WTC11 (cell line): ENCODE results near the gene CCDC127. TPM values are rescaled to one million over a fixed set of nuclear protein-coding genes. Genes with fewer than 3 reads are reported as not detected.

Source experiments
- ATAC-seq: fragments of 200-7000 bp; cut with Tn5 transposase; 2 replicates; pipeline ENCODE4 v1.10.0; 2021; ENCODE audit warnings: mild to moderate bottlenecking, moderate library complexity
- CTCF ChIA-PET: fragments of 300-600 bp; sonication (Branson Sonifier 250); formaldehyde crosslinking; loops from one replicate; lab custom pipeline; 2021; ENCODE audit warnings: antibody characterized with exemption; lab: Charles Lee
- POLR2A ChIA-PET: fragments of 350-600 bp; sonication (Branson Sonifier 250); formaldehyde crosslinking; loops from one replicate; lab custom pipeline; 2021; ENCODE audit warnings: antibody characterized with exemption; lab: Charles Lee
- DNase-seq: peaks from one replicate; pipeline ENCODE4 v3.0.0; 2021; ENCODE audit warnings: low spot score
- H3K27ac Mint-ChIP-seq: 2 replicates; pipeline ENCODE4 v1.8.0; 2021; ENCODE audit warnings: mixed read lengths
- H3K27me3 Mint-ChIP-seq: 2 replicates; pipeline ENCODE4 v1.8.0; 2021; ENCODE audit warnings: low read depth, mild to moderate bottlenecking, moderate library complexity, mixed read lengths
- H3K36me3 Mint-ChIP-seq: 2 replicates; pipeline ENCODE4 v1.8.0; 2021; ENCODE audit warnings: mixed read lengths
- H3K4me1 Mint-ChIP-seq: 2 replicates; pipeline ENCODE4 v1.8.0; 2022; ENCODE audit warnings: mixed read lengths
- H3K4me3 Mint-ChIP-seq: 2 replicates; pipeline ENCODE4 v1.8.0; 2021; ENCODE audit warnings: mild to moderate bottlenecking, moderate library complexity, mixed read lengths
- H3K9me3 Mint-ChIP-seq: 2 replicates; pipeline ENCODE4 v1.8.0; 2021; ENCODE audit warnings: mixed read lengths
- CBFB ChIP-seq: sonication (generic); formaldehyde crosslinking; IDR thresholded peaks from 2 replicates; pipeline ENCODE4 v1.8.1; 2022; ENCODE audit warnings: mild to moderate bottlenecking, low read depth, missing genetic modification reagents
- CREM ChIP-seq: sonication (generic); formaldehyde crosslinking; IDR thresholded peaks from 2 replicates; pipeline ENCODE4 v1.8.1; 2022; ENCODE audit warnings: mild to moderate bottlenecking, missing genetic modification reagents, moderate library complexity
- E2F4 ChIP-seq: sonication (generic); formaldehyde crosslinking; IDR thresholded peaks from 2 replicates; pipeline ENCODE4 v1.8.1; 2022; ENCODE audit warnings: low read depth, mild to moderate bottlenecking, moderate library complexity, missing genetic modification reagents, borderline replicate concordance
- ERG ChIP-seq: fragments of 250-450 bp; sonication (Bioruptor Pico); IDR thresholded peaks from 2 replicates; pipeline ENCODE4 v1.8.0; 2021; ENCODE audit warnings: mild to moderate bottlenecking
- GABPB1 ChIP-seq: sonication (generic); formaldehyde crosslinking; IDR thresholded peaks from 2 replicates; pipeline ENCODE4 v1.8.1; 2023; ENCODE audit warnings: mild to moderate bottlenecking, missing genetic modification reagents
- GTF2I ChIP-seq: fragments of 250-450 bp; sonication (Bioruptor Pico); conservative IDR thresholded peaks from 2 replicates; pipeline ENCODE4 v1.4.0; 2021; ENCODE audit warnings: mild to moderate bottlenecking
- MAX ChIP-seq: sonication (generic); formaldehyde crosslinking; IDR thresholded peaks from 2 replicates; pipeline ENCODE4 v1.8.0; 2022; ENCODE audit warnings: mild to moderate bottlenecking, missing genetic modification reagents
- NFE2L1 ChIP-seq: sonication (generic); formaldehyde crosslinking; IDR thresholded peaks from 2 replicates; pipeline ENCODE4 v1.8.1; 2023; ENCODE audit warnings: missing genetic modification reagents
- NFYB ChIP-seq: sonication (generic); formaldehyde crosslinking; conservative IDR thresholded peaks from 2 replicates; pipeline ENCODE4 v1.8.0; 2022; ENCODE audit warnings: low read depth, missing genetic modification reagents
- STAT6 ChIP-seq: sonication (generic); formaldehyde crosslinking; conservative IDR thresholded peaks from 2 replicates; pipeline ENCODE4 v1.8.1; 2023; ENCODE audit warnings: mild to moderate bottlenecking, low read depth, missing genetic modification reagents, moderate library complexity
- TEAD4 ChIP-seq: sonication (generic); formaldehyde crosslinking; IDR thresholded peaks from 2 replicates; pipeline ENCODE4 v1.8.0; 2022; ENCODE audit warnings: mild to moderate bottlenecking, missing genetic modification reagents
- USF1 ChIP-seq: sonication (generic); formaldehyde crosslinking; IDR thresholded peaks from 2 replicates; pipeline ENCODE4 v1.8.0; 2022; ENCODE audit warnings: mild to moderate bottlenecking, missing genetic modification reagents
- ZNF219 ChIP-seq: sonication (generic); formaldehyde crosslinking; IDR thresholded peaks from 2 replicates; pipeline ENCODE4 v1.8.0; 2023; ENCODE audit warnings: missing genetic modification reagents, mild to moderate bottlenecking, borderline replicate concordance
- ZNF232 ChIP-seq: sonication (generic); formaldehyde crosslinking; IDR thresholded peaks from 2 replicates; pipeline ENCODE4 v1.8.0; 2022; ENCODE audit warnings: mild to moderate bottlenecking, missing genetic modification reagents
- ZNF671 ChIP-seq: fragments of 250-450 bp; sonication (Bioruptor Pico); IDR thresholded peaks from 2 replicates; pipeline ENCODE4 v1.8.0; 2021; ENCODE audit warnings: mild to moderate bottlenecking
- total RNA-seq: library from RNA; stranded (reverse); gene quantifications from 3 replicates; pipeline ENCODE4 v1.2.3, GENCODE V29; 2021
- TF ChIP-seq, protein P1 (sequence below): sonication (generic); formaldehyde crosslinking; IDR thresholded peaks from 2 replicates; pipeline ENCODE4 v1.8.1; 2023; ENCODE audit warnings: mild to moderate bottlenecking, missing genetic modification reagents
- TF ChIP-seq, protein P2 (sequence below): sonication (generic); formaldehyde crosslinking; IDR thresholded peaks from 2 replicates; pipeline ENCODE4 v1.8.0; 2023; ENCODE audit warnings: missing genetic modification reagents
- TF ChIP-seq, protein P3 (sequence below): sonication (generic); formaldehyde crosslinking; IDR thresholded peaks from 2 replicates; pipeline ENCODE4 v1.8.1; 2022; ENCODE audit warnings: missing genetic modification reagents, borderline replicate concordance
- TF ChIP-seq, protein P4 (sequence below): sonication (generic); formaldehyde crosslinking; IDR thresholded peaks from 2 replicates; pipeline ENCODE4 v1.8.0; 2022; ENCODE audit warnings: mild to moderate bottlenecking, missing genetic modification reagents

Gene CCDC127
- total RNA-seq, 1 experiment from 2014 or later, result 5.3 TPM

DNA sequence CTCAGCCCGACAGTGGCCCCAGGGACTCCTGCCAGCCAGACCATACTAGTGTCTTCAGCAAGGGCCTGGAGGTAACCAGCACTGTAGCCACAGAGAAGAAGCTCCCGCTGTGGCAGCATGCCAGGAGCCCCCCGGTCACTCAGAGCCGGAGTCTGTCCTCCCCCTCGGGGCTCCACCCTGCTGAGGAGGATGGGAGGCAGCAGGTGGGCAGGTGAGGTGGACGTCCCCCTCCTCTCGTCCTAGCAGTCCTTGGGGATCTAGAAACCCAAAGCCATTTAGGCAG, 54.7 kb downstream of the CCDC127 start (continued):
- TF ChIP-seq, protein P1, sequence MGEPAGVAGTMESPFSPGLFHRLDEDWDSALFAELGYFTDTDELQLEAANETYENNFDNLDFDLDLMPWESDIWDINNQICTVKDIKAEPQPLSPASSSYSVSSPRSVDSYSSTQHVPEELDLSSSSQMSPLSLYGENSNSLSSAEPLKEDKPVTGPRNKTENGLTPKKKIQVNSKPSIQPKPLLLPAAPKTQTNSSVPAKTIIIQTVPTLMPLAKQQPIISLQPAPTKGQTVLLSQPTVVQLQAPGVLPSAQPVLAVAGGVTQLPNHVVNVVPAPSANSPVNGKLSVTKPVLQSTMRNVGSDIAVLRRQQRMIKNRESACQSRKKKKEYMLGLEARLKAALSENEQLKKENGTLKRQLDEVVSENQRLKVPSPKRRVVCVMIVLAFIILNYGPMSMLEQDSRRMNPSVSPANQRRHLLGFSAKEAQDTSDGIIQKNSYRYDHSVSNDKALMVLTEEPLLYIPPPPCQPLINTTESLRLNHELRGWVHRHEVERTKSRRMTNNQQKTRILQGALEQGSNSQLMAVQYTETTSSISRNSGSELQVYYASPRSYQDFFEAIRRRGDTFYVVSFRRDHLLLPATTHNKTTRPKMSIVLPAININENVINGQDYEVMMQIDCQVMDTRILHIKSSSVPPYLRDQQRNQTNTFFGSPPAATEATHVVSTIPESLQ (CRISPR knock-in tag), result no peak

DNA sequence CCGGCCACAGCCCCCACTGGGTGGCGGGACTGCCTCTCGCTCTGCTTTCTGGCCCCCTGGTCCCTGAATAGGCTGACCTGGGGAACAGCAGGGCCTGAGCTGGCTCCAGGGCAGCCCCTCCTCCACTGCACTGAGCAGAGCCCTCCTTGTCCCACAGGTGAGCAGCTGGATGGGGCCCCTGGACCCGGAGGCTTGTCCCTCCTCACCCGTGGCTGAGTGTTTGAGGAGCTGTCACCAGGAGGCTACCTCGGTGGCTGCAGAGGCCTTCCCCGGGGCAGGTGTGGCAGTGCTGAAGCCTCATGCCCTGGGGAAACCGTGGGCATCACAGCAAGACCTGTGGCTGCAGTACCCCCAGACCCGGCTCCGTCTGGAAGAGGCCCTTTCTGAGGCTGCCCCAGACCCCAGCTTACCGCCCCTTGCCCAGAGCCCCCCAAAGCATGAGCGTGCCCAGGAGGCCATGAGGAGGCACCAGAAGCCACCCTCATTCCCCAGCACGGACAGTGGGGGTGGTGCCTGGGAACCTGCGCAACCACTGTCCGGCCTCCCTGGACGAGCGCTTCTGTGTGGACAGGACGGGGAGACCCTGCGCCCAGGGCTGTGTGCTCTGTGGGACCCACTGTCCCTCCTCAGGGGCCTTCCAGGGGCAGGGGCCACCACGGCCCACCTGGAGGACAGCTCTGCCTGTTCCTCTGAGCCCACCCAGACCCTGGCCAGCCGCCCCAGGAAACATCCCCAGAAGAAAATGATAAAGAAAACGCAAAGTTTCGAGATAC, 55.2 kb downstream of the CCDC127 start:
- Mint-ChIP-seq H3K4me1 (peaks cover 13% of the 10 kb centered on the region), H3K36me3 (peaks cover 41% of the 10 kb centered on the region), H3K4me3 (no peak overlapping the region)
- DNase-seq, result peak; percentile 5
- ChIA-PET POLR2A (no interaction called here), CTCF (no interaction called here)
- no peak for TF ChIP-seq NFYB (CRISPR knock-in tag)
- TF ChIP-seq, all 79 proteins: peak for 0
- ATAC-seq, result no peak
- Mint-ChIP-seq H3K9me3 (peaks cover 12% of the 10 kb centered on the region), H3K27ac (no peak overlapping the region), H3K27me3 (no peaks in the 10 kb centered on the region)

DNA sequence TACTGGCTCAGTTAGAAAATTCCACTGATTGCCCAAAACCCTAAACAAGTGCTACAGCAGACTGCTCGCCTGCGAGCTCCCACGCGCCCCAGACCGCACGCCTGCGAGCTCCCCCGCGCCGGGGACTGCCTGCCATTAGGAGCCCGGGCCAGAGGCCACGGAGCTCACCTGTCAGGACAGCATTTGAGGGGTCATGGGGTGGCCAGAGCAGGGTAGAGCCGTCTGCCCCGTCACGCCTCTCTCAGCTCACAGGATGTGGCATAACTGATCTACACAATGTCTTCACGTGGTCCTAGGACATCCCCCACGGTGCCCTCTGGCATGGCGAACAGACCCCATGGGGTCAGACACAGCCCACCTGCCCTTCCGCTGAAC, 55.8 kb downstream of the CCDC127 start:
- ChIA-PET CTCF (no interaction called here), POLR2A (interaction anchor here (0.5 kb wide), 1 partner anchor 72 kb away, joined by 3 read pairs; no protein-coding TSS in a partner anchor)
- Mint-ChIP-seq H3K27me3 (no peaks in the 10 kb centered on the region), H3K27ac (no peak overlapping the region), H3K36me3 (peaks cover 43% of the 10 kb centered on the region), H3K4me3 (no peak overlapping the region), H3K9me3 (peaks cover 12% of the 10 kb centered on the region), H3K4me1 (peaks cover 13% of the 10 kb centered on the region)
- TF ChIP-seq GTF2I (CRISPR knock-in tag), result no peak
- TF ChIP-seq CREM (CRISPR knock-in tag), result no peak
- no peak for TF ChIP-seq ZNF232
- TF ChIP-seq USF1 (CRISPR knock-in tag), result no peak
- TF ChIP-seq ZNF219 (CRISPR knock-in tag), result no peak
- no peak for TF ChIP-seq E2F4
- TF ChIP-seq GABPB1 (CRISPR knock-in tag), result no peak
- TF ChIP-seq MAX (CRISPR knock-in tag), result no peak
- no peak for ATAC-seq
- DNase-seq, result peak; percentile 7

DNA sequence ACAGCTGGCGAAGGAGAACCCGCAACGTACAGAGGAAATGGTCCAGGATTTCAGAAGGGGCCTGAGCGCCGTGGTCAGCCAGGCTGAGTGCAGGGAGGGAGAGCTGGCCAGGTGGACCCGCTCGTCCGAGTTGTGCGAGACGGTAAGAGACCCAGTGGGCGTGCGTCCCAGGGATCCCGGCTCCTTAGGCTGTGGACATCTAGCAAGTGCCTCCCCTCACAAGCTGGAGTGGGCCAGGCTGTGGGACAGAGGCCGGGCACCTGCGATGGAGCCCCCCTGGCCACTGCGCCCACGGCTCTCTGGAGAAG, 56.2 kb downstream of the CCDC127 start:
- H3K36me3 Mint-ChIP-seq, result peaks cover 45% of the 10 kb centered on the region
- H3K9me3 Mint-ChIP-seq, result peaks cover 12% of the 10 kb centered on the region
- ChIA-PET CTCF (no interaction called here), POLR2A (interaction anchor here (0.5 kb wide), 1 partner anchor 71 kb away, joined by 3 read pairs; no protein-coding TSS in a partner anchor)
- H3K27me3 Mint-ChIP-seq, result no peaks in the 10 kb centered on the region
- DNase-seq, result peak; percentile 7
- H3K4me3 Mint-ChIP-seq, result no peak overlapping the region
- peaks cover 13% of the 10 kb centered on the region for H3K4me1 Mint-ChIP-seq
- peak overlapping the region; percentile 79; the same call in 1 of the 2 replicates for H3K27ac Mint-ChIP-seq
- no peak for ATAC-seq
- TF ChIP-seq ZNF671 (no peak), TEAD4 (CRISPR knock-in tag) (no peak), ERG (CRISPR knock-in tag) (no peak), NFE2L1 (CRISPR knock-in tag) (no peak), CBFB (CRISPR knock-in tag) (no peak), STAT6 (CRISPR knock-in tag) (no peak)
- TF ChIP-seq, protein P2, sequence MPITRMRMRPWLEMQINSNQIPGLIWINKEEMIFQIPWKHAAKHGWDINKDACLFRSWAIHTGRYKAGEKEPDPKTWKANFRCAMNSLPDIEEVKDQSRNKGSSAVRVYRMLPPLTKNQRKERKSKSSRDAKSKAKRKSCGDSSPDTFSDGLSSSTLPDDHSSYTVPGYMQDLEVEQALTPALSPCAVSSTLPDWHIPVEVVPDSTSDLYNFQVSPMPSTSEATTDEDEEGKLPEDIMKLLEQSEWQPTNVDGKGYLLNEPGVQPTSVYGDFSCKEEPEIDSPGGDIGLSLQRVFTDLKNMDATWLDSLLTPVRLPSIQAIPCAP (CRISPR knock-in tag), result no peak
- TF ChIP-seq, protein P3, sequence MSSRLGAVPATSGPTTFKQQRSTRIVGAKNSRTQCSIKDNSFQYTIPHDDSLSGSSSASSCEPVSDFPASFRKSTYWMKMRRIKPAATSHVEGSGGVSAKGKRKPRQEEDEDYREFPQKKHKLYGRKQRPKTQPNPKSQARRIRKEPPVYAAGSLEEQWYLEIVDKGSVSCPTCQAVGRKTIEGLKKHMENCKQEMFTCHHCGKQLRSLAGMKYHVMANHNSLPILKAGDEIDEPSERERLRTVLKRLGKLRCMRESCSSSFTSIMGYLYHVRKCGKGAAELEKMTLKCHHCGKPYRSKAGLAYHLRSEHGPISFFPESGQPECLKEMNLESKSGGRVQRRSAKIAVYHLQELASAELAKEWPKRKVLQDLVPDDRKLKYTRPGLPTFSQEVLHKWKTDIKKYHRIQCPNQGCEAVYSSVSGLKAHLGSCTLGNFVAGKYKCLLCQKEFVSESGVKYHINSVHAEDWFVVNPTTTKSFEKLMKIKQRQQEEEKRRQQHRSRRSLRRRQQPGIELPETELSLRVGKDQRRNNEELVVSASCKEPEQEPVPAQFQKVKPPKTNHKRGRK (CRISPR knock-in tag), result no peak
- TF ChIP-seq, protein P4, sequence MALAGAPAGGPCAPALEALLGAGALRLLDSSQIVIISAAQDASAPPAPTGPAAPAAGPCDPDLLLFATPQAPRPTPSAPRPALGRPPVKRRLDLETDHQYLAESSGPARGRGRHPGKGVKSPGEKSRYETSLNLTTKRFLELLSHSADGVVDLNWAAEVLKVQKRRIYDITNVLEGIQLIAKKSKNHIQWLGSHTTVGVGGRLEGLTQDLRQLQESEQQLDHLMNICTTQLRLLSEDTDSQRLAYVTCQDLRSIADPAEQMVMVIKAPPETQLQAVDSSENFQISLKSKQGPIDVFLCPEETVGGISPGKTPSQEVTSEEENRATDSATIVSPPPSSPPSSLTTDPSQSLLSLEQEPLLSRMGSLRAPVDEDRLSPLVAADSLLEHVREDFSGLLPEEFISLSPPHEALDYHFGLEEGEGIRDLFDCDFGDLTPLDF (CRISPR knock-in tag), result no peak
